NCI-H1092 treated with DMSO at 0.1 percent for 48 hours (cell line): ENCODE measurements around the gene DYNC1I2.

Source experiments
- DNase-seq: peaks from one replicate; lab custom pipeline; 2025; lab: John Stamatoyannopoulos, UW

The DYNC1I2 gene

DNA sequence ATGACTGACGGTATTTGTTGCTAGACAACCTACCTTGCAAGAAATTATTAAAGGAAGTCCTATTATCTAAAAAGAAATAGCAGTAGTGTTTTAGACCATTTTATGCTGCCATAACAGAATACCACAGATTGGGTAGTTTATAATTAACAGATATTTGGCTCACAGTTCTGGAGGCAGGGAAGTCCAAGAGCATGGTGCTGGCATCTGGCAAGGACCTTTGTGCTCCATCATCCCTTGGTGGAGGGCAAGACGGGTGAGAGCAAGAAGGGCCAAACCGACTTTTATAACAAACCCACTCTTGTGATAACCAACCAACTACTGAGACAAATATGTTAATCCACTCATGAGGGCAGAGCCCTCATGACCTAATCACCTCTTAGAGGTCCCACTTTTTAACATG lies 91.2 kb downstream of the DYNC1I2 start:
- no peak for DNase-seq

DNA sequence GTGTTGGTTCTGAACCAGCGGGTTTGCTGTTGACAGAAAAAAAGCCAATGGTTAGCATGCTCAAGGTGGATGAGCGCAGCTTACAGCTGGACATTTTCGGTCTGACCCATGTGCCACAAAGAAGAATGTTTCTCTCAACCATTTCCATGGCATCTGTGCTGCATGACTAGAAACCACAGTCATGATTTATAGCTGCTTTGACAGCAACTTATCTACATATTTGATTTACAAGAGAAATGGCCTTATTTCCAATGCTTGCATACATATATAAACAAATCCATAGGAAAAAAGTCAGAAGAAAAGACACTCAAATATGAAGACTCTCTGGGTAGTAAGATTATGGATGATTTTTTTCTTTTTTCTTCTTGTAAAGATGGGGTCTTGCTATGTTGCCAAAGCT lies 98.2 kb downstream of the DYNC1I2 start:
- no peak for DNase-seq

DNA sequence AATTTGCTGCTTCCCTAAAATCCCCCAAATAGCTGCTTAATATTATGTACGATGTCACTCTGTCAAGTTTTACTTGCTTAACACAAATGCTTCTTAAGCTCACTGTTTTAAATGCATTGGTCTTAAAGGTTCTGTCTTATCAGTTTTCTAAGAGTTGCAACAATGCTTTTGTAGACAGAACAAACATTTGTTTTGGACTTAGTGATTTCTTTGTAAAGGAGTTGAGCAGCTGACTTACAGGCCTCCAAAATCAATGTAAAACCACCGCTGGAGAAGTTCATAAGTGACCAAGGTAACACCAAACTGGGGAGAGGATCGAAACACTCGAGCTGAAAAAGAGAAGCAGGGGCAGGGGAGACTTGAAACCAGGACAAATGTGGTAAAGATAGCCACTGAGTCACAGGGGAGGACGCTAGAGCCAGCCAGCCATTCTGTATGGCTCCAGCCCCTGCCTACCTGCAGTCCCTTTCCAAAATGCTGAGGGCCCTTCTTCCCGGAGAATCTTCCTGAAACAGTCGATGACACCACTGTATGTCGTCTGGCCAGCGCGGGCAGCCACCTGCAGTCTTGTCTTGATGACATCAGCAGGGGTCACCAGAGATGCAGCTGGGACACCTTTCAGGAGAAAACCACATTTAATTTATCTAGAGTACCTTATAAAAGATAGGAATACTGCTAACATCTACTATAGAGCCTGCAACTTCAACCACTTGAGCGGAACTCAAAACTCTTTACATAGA lies 100.2 kb downstream of the DYNC1I2 start:
- no peak for DNase-seq

DNA sequence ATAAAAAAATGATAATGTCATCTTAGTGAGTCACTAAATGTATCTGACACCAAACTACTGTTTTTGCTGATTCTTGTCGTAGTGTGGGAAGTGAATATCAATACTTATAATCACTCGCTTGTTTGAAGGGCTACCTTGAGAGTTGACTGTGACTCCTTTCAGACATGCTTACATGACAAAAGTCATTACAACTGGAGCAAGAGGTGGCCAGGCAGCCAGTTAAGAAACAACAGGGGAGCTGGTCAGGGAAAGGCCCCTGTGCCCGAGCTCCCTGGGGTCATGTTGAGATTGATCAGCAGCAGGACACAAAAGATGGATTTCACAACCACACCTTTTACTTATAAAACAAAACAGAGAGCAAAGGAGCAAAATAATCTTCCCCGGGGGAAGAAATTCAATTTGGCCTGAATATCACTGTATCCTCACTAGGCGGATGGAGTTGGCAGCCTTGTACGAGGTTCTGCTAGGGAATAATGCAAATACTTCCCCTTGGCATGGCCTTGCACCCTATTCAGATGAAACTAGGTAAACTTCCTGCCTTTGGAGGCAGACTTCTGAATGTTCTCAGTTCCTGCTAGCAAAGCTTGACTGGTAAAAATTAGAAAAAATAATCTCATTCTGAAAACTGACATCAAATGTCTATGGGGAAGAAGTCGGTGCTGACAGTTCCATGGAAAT lies 101.2 kb downstream of the DYNC1I2 start:
- peak; percentile 14 for DNase-seq

DNA sequence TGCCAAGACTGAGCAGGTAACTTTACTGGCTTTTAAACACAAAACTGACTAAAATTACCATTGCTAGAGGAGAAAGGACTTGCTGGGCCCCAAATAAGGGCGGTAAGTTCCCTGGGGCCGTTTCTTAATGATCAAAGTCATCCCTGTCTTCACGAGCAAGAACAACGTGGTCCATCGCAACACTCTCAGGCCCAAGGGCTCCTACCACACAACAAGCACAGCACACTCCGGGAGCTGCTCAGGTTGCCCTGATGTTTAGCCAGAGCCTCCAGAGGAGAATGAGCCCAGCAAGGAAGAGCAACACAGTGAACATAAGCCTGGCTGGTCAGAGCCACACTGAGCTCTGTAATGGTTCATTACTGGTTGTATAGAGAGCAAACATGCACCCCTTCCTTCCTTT lies 102.7 kb downstream of the DYNC1I2 start:
- DNase-seq = no peak

DNA sequence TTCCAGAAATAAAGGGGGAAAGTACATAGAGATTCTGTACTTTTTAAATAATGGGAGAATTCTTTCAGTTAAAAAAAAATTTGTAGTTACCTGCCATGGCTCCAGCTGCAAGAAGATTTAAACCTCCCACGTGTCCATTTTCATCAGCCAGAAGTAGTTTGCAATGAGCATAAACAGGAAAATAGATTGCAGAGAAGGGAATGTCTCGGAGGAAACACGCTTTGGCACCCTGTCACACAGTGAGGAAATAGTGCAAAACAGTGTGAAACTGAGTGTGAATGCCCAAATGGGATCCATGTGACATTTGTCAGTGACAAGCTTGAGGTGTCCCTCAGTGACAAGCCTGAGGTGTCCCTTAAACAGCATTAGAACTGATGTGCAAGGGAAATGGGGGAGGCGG lies 104.1 kb downstream of the DYNC1I2 start:
- no peak for DNase-seq

DNA sequence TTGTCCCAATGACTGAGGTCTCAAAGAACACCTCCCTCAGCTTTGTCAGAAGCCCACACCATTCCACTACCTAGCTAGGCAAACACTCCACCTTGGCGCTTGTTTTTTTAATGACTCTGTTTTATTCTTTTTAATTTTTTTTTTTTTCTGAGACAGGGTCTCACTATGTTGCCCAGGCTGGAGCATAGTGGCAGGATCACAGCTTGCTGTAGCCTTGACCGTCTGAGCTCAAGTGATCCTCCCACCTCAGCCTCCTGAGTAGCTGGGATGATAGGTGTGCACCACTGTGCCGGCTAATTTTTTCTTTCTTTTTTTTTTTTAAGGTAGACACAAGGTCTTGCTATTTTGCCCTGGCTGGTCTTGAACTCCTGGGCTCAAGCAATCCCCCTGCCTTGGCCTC lies 104.9 kb downstream of the DYNC1I2 start:
- no peak for DNase-seq

DNA sequence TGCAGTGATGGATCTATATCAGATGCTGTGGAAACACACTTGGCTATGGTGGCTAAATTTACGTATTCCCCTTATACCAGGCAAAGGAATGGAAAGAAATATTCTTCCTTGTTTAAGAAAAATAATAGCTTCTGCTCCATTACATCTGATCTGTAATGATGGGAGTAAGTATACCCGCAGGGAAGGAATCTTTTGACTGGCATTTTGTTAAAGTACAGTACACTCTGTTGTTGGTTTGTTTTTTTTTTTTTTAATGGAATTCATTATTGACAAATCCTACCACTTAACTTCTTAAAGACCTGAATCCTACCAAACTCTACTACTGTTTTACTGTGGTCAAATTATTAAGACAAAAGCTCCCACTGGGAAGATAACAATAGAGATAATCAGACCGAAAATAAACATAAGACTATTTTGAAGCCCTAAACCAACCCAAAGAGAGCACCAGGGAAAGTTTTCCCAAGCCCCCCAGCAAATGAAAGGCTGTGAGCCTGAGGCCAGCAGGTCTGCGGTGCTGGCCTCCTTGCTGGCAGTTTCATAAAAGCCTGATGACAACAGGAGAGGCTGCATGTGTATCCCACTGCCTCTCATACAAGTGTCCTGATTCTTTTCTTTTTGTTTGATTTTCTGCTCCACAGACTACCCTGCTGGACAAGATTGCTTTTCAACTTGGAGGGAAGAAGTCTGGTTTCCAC lies 105.8 kb downstream of the DYNC1I2 start:
- DNase-seq = no peak

DNA sequence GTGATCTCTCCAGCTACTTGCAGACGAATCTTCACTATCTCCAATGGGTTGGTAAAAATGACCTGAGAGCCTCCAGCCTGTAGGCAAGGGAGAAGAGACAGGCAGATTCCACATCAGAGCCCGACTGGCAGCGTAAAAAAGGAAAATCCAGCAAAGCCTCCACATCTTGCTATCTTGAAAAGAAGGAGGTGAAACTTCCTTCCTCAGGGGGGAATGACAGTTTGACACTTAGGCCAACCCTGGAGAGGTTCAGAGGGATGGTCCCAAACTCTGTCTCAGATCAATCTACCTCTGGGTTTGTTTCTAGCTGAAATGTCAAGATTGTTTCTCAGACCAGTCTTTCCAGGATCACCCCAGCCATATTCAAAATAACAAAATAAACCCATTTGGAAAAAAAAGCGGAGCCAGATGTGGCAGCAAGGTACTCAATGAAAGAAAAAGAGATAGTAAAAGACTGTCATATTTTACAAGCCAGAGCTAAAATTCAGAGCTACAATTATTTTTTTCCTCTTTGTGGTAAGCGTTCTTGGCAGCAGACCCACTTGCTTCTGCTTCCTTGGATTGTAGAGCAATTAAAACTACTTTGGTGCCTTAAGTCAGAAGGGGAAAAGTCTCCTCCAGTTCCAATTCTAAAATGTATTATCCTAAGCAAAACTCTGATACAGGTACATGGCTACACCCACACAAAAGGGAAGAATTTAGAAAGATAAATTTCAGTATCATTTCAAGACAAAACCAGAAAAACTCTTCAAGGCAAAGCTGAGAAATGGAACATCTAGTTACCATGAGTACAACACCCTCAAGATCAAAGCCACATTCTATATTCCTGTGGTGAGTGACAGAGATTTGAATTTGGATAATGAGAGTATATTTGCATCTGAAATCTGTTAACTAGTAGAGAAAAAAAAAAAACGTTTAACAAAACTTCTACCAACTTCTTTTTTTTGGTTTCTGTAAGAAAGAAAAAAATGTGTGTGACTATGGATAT lies 106.7 kb downstream of the DYNC1I2 start:
- DNase-seq = no peak

DNA sequence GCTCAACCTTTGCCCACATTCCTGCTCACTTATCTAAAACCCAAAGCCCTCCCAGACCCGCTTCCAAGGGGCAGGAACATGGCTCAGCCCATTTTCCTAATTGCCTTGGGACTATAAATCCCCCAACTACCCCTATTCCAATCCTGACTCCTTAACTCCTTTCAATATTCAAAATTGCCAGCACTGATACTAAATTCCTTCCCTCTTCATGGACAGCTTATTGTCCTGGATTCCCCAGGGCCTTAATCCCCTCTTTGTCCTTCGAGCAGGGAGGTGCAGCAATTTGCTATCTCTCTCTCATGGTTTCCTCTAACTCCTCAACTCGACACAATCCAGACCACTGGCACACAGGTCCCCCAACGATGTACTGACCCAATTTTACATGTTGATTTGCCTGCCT lies 107.6 kb downstream of the DYNC1I2 start:
- no peak for DNase-seq
